ENCODE data around the gene RTBDN.

DNA sequence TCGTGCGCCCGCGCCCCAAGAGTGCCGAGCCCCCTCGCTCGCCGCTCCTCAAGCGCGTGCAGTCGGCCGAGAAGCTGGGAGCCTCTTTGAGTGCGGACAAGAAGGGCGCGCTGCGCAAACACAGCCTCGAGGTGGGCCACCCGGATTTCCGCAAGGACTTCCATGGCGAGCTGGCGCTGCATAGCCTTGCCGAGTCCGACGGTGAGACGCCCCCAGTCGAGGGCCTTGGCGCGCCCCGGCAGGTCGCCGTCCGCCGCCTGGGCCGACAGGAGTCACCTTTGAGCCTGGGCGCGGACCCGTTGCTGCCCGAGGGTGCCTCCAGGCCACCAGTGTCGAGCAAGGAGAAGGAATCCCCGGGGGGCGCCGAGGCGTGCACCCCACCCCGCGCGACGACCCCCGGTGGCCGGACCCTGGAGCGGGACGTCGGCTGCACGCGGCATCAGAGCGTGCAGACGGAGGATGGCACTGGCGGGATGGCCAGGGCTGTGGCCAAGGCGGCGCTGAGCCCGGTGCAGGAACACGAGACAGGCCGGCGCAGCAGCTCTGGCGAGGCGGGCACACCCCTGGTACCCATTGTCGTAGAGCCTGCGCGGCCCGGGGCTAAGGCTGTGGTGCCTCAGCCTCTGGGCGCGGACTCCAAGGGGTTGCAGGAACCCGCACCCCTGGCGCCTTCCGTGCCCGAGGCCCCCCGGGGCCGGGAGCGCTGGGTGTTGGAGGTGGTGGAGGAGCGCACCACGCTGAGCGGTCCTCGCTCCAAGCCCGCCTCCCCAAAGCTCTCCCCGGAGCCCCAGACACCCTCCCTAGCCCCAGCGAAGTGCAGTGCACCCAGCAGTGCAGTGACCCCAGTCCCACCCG, 39.7 kb upstream of the RTBDN start:
- no peak for TF ChIP-seq POLR2AphosphoS5 (IDR thresholded peaks at IDR 0.05; ENCODE audit: low read depth, low read length)
- no peak for TF ChIP-seq SIX5 (IDR thresholded peaks at IDR 0.05; ENCODE audit: low read depth, low read length)
- TF ChIP-seq, protein P1, sequence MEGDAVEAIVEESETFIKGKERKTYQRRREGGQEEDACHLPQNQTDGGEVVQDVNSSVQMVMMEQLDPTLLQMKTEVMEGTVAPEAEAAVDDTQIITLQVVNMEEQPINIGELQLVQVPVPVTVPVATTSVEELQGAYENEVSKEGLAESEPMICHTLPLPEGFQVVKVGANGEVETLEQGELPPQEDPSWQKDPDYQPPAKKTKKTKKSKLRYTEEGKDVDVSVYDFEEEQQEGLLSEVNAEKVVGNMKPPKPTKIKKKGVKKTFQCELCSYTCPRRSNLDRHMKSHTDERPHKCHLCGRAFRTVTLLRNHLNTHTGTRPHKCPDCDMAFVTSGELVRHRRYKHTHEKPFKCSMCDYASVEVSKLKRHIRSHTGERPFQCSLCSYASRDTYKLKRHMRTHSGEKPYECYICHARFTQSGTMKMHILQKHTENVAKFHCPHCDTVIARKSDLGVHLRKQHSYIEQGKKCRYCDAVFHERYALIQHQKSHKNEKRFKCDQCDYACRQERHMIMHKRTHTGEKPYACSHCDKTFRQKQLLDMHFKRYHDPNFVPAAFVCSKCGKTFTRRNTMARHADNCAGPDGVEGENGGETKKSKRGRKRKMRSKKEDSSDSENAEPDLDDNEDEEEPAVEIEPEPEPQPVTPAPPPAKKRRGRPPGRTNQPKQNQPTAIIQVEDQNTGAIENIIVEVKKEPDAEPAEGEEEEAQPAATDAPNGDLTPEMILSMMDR (IDR thresholded peaks at IDR 0.05; ENCODE audit: control extremely low read depth in 1 of 3, insufficient read depth in 1 of 3, low read depth in 1 of 3, low read length in 3 of 3): no peak
- TF ChIP-seq EP300 (IDR thresholded peaks at IDR 0.05; ENCODE audit: borderline replicate concordance in 1 of 2, low read depth in 2 of 2, low read length in 2 of 2): no peak
- no peak for TF ChIP-seq YY1 (IDR thresholded peaks at IDR 0.05; ENCODE audit: low read depth, low read length)
- TF ChIP-seq POLR2A (IDR thresholded peaks at IDR 0.05; ENCODE audit: control extremely low read depth in 1 of 2, low read depth in 2 of 2, low read length in 2 of 2): no peak; a peak in 1 of 3 replicates
- TF ChIP-seq, protein P2, sequence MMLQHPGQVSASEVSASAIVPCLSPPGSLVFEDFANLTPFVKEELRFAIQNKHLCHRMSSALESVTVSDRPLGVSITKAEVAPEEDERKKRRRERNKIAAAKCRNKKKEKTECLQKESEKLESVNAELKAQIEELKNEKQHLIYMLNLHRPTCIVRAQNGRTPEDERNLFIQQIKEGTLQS (IDR thresholded peaks at IDR 0.05; ENCODE audit: insufficient read depth, low read depth, low read length): no peak
- TF ChIP-seq EZH2 (IDR thresholded peaks at IDR 0.05; ENCODE audit: low read depth, low read length, severe bottlenecking): no peak
- TF ChIP-seq SUZ12 (IDR thresholded peaks at IDR 0.05; ENCODE audit: low read length): no peak
- TF ChIP-seq BACH1 (IDR thresholded peaks at IDR 0.05; ENCODE audit: low read length): no peak
- no peak for TF ChIP-seq HDAC2 (IDR thresholded peaks at IDR 0.05; ENCODE audit: borderline replicate concordance in 1 of 2, low read depth in 2 of 2, low read length in 2 of 2)
- no peak for TF ChIP-seq CHD2 (IDR thresholded peaks at IDR 0.05; ENCODE audit: low read length)
- no peak for TF ChIP-seq RAD21 (IDR thresholded peaks at IDR 0.05 in 1 of 2, conservative IDR thresholded peaks at IDR 0.05 in 1 of 2; ENCODE audit: low read depth in 2 of 2, low read length in 2 of 2)
- TF ChIP-seq SP2 (IDR thresholded peaks at IDR 0.05; ENCODE audit: low read length): no peak

Data from H1 (cell line).